Measurements from ENCODE around the gene CENPN. TPM values are rescaled to one million over a fixed set of nuclear protein-coding genes. Genes with fewer than 3 reads are reported as not detected.
A peak's percentile ranks its signal among the peaks of the same experiment; 100 is the strongest.

CENPN gene
- total and polyA plus RNA-seq, 2 of the 13 experiments (the other 11 are each of a cell fraction or from before 2014, with no cell fraction given), result 29.7 to 129 TPM

DNA sequence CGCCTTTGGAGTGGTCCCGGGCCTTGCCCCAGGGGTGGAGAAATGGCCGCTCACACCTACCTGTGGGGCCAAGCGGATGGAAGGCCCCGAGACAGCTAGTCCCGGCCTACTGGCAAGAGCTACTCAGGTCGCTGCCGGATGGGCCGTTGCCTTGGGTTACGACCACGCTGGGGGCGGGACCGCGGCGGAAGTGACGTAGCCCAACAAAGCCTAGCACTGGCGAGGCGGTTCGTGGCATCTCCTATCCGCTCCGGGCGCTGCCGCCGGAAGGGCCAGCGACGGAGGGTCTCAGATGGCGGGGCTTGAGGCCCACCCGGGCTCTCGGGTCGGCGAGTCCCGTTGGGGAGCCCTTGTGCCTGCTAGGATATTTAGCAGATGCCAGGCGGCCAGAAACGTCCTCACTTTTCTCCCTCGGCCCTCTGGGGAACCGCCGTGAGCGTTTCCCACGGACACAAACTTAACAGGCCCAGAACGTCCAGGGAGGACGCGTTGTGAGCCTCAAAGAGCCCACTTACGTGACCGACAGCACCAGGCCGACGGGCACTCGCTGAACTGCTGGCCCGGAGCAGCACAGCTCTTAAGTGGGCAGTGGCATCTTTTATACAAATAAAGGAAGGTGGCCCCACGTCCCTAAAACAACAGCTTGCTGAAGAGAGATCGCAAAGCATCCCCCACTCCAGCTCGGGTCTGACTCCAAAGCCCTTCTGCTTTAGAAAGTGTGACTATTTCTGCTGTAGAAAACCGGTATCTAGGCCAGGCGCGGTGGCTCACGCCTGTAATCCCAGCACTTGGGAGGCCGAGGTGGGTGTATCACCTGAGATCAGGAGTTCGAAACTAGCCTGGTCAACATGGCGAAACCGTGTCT, 70.3 kb downstream of the CENPN start, which contains the start of gene C16orf46 (continued):
- TF ChIP-seq, protein P1, sequence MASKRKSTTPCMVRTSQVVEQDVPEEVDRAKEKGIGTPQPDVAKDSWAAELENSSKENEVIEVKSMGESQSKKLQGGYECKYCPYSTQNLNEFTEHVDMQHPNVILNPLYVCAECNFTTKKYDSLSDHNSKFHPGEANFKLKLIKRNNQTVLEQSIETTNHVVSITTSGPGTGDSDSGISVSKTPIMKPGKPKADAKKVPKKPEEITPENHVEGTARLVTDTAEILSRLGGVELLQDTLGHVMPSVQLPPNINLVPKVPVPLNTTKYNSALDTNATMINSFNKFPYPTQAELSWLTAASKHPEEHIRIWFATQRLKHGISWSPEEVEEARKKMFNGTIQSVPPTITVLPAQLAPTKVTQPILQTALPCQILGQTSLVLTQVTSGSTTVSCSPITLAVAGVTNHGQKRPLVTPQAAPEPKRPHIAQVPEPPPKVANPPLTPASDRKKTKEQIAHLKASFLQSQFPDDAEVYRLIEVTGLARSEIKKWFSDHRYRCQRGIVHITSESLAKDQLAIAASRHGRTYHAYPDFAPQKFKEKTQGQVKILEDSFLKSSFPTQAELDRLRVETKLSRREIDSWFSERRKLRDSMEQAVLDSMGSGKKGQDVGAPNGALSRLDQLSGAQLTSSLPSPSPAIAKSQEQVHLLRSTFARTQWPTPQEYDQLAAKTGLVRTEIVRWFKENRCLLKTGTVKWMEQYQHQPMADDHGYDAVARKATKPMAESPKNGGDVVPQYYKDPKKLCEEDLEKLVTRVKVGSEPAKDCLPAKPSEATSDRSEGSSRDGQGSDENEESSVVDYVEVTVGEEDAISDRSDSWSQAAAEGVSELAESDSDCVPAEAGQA (IDR thresholded peaks at IDR 0.05; ENCODE audit: low read depth), result peak; percentile 59; the same call in 1 of the 2 replicates
- TF ChIP-seq, protein P1 (CRISPR knock-in tag; IDR thresholded peaks at IDR 0.05; ENCODE audit: borderline replicate concordance), result 0 out of 2 replicates have a peak, but pooled peaks have one; percentile 46
- TF ChIP-seq ZNF224 (CRISPR knock-in tag; IDR thresholded peaks at IDR 0.05), result 0 out of 2 replicates have a peak, but pooled peaks have one; percentile 83
- TF ChIP-seq KDM4B (CRISPR knock-in tag; IDR thresholded peaks at IDR 0.05), result no peak
- no peak for TF ChIP-seq THYN1 (CRISPR knock-in tag; IDR thresholded peaks at IDR 0.05; ENCODE audit: borderline replicate concordance, low read depth)
- peak; percentile 90; the same call in 1 of the 2 replicates for TF ChIP-seq ZNF160 (CRISPR knock-in tag; IDR thresholded peaks at IDR 0.05)
- no peak for TF ChIP-seq RAD51 (IDR thresholded peaks at IDR 0.05; ENCODE audit: borderline replicate concordance)
- no peak for TF ChIP-seq PRDM4 (CRISPR knock-in tag; IDR thresholded peaks at IDR 0.05; ENCODE audit: borderline replicate concordance)
- no peak for TF ChIP-seq ZNF24 (IDR thresholded peaks at IDR 0.05)
- TF ChIP-seq, protein P2, sequence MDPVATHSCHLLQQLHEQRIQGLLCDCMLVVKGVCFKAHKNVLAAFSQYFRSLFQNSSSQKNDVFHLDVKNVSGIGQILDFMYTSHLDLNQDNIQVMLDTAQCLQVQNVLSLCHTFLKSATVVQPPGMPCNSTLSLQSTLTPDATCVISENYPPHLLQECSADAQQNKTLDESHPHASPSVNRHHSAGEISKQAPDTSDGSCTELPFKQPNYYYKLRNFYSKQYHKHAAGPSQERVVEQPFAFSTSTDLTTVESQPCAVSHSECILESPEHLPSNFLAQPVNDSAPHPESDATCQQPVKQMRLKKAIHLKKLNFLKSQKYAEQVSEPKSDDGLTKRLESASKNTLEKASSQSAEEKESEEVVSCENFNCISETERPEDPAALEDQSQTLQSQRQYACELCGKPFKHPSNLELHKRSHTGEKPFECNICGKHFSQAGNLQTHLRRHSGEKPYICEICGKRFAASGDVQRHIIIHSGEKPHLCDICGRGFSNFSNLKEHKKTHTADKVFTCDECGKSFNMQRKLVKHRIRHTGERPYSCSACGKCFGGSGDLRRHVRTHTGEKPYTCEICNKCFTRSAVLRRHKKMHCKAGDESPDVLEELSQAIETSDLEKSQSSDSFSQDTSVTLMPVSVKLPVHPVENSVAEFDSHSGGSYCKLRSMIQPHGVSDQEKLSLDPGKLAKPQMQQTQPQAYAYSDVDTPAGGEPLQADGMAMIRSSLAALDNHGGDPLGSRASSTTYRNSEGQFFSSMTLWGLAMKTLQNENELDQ (CRISPR knock-in tag; IDR thresholded peaks at IDR 0.05; ENCODE audit: borderline replicate concordance), result no peak
- no peak for TF ChIP-seq ZNF737 (CRISPR knock-in tag; IDR thresholded peaks at IDR 0.05; ENCODE audit: borderline replicate concordance)
- TF ChIP-seq MYC (CRISPR knock-in tag; IDR thresholded peaks at IDR 0.05; ENCODE audit: borderline replicate concordance), result peak; percentile 84
- TF ChIP-seq RFX3 (CRISPR knock-in tag; IDR thresholded peaks at IDR 0.05), result peak; percentile 99
- TF ChIP-seq, protein P3, sequence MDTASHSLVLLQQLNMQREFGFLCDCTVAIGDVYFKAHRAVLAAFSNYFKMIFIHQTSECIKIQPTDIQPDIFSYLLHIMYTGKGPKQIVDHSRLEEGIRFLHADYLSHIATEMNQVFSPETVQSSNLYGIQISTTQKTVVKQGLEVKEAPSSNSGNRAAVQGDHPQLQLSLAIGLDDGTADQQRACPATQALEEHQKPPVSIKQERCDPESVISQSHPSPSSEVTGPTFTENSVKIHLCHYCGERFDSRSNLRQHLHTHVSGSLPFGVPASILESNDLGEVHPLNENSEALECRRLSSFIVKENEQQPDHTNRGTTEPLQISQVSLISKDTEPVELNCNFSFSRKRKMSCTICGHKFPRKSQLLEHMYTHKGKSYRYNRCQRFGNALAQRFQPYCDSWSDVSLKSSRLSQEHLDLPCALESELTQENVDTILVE (CRISPR knock-in tag; IDR thresholded peaks at IDR 0.05), result peak; percentile 72; the same call in 1 of the 2 replicates
- peak; percentile 99 for TF ChIP-seq HDAC1 (CRISPR knock-in tag; IDR thresholded peaks at IDR 0.05)
- TF ChIP-seq KAT8 (CRISPR knock-in tag; IDR thresholded peaks at IDR 0.05), result peak; percentile 96
- TF ChIP-seq RFXAP (CRISPR knock-in tag; IDR thresholded peaks at IDR 0.05; ENCODE audit: borderline replicate concordance), result peak; percentile 79; the same call in 1 of the 2 replicates

Data from HepG2 (cell line).